HG03354 (cell line): Measurements from ENCODE around the gene ZNF775.

Experiments
- ATAC-seq: cut with Tn5 transposase; IDR thresholded peaks from one replicate; pipeline ENCODE4 v1.9.1; 2021; ENCODE audit warnings: mild to moderate bottlenecking; ENCODE audit not compliant: unreplicated experiment, poor library complexity, severe bottlenecking

ZNF775 gene

GRCh38 chr7:150367677-150368095 lies 11.4 kb upstream of the ZNF775 start:
- ATAC-seq = no peak

- peak; percentile 51 for ATAC-seq
Observed at GRCh38 chr7:150368096-150368883, 10.8 kb upstream of the ZNF775 start, which contains the start of gene REPIN1. Gene REPIN1, plus strand, starts transcription at chr7:150368822. Its CDS starts 890 bp downstream, at chr7:150369712.

GRCh38 chr7:150368884-150369747 lies 10.0 kb upstream of the ZNF775 start:
- peak; percentile 48 for ATAC-seq

GRCh38 chr7:150369748-150370501 lies 9.2 kb upstream of the ZNF775 start:
- no peak for ATAC-seq

GRCh38 chr7:150370612-150371071 lies 8.5 kb upstream of the ZNF775 start:
- no peak for ATAC-seq

GRCh38 chr7:150371131-150371995 lies 7.8 kb upstream of the ZNF775 start:
- ATAC-seq = no peak

- ATAC-seq = no peak
Observed at GRCh38 chr7:150371996-150372270, 7.2 kb upstream of the ZNF775 start.

GRCh38 chr7:150372271-150373048 lies 6.7 kb upstream of the ZNF775 start:
- ATAC-seq = no peak

- ATAC-seq = no peak
Observed at GRCh38 chr7:150373049-150373801, 5.9 kb upstream of the ZNF775 start.

- no peak for ATAC-seq
Observed at GRCh38 chr7:150374026-150374425, 5.1 kb upstream of the ZNF775 start.

- no peak for ATAC-seq
Observed at GRCh38 chr7:150374472-150374871, 4.7 kb upstream of the ZNF775 start.

- ATAC-seq = peak; percentile 10
Observed at GRCh38 chr7:150375662-150376521, 3.2 kb upstream of the ZNF775 start.

GRCh38 chr7:150376560-150376959 lies 2.6 kb upstream of the ZNF775 start:
- no peak for ATAC-seq

- peak; percentile 10 for ATAC-seq
Observed at GRCh38 chr7:150377196-150377595, 1.9 kb upstream of the ZNF775 start.

- no peak for ATAC-seq
Observed at GRCh38 chr7:150377635-150378034, 1.5 kb upstream of the ZNF775 start.

GRCh38 chr7:150378115-150378852 lies 846 bp upstream of the ZNF775 start:
- peak; percentile 17 for ATAC-seq
